NOMO-1 treated with DMSO at 0.1 percent for 48 hours (cell line): Measurements from ENCODE around the gene CEMIP.
A peak's percentile ranks its signal among the peaks of the same experiment; 100 is the strongest.

ENCODE experiments used
- DNase-seq: peaks from one replicate; lab custom pipeline; 2025; ENCODE audit not compliant: unreplicated experiment; lab: John Stamatoyannopoulos, UW

CEMIP gene

DNA sequence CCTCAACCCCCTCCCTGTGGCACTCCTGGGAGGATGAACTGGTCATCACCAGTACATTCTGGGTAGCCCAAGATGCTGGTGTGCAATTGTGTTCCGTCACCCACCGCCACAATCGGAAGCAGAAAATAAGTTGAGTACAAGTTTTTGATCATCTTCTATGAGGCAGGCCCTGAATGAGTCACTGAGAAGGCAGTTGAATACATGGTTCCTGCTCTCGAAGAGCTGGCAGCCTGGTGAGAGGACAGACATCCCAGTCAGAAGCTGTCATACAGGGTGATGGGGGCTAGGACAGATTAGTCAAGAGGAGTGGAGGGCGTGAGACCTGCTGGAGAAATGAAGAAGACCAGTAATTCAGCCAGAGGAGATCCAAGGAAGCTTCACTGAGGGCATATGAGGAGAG, 6.2 kb downstream of the CEMIP start:
- no peak for DNase-seq

- DNase-seq: no peak
Measured at GRCh38 chr15:80785811-80786354, 6.7 kb downstream of the CEMIP start.

- no peak for DNase-seq
Measured at GRCh38 chr15:80787316-80787715, 8.1 kb downstream of the CEMIP start.

GRCh38 chr15:80788536-80788935, 9.4 kb downstream of the CEMIP start:
- DNase-seq: no peak

GRCh38 chr15:80789296-80789695, 10.1 kb downstream of the CEMIP start:
- DNase-seq: peak; percentile 74

GRCh38 chr15:80789796-80790195, 10.6 kb downstream of the CEMIP start:
- peak; percentile 54 for DNase-seq

- no peak for DNase-seq
Measured at GRCh38 chr15:80790236-80790635, 11.1 kb downstream of the CEMIP start.

DNA sequence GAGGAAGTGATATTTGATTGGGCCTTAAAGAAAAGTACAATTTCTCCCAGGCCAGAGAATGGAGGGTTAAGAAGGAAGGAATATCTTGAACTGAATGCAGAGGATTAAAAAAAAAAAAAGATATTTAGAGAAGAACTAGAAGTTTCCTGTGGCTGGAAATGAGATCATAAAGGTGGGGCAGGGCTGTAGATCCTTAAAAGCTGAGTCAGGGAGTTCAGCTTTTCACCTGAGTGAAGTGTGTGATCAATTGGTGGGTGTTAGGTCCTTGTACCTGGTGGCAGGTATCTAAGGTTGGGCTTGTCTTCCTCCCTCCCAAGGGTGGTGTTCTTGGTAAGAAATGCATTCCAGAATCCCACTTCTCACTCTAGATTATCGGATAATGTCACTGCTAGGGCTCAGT, 11.8 kb downstream of the CEMIP start:
- no peak for DNase-seq

- DNase-seq: no peak
Measured at GRCh38 chr15:80796407-80796806, 17.2 kb downstream of the CEMIP start.

DNA sequence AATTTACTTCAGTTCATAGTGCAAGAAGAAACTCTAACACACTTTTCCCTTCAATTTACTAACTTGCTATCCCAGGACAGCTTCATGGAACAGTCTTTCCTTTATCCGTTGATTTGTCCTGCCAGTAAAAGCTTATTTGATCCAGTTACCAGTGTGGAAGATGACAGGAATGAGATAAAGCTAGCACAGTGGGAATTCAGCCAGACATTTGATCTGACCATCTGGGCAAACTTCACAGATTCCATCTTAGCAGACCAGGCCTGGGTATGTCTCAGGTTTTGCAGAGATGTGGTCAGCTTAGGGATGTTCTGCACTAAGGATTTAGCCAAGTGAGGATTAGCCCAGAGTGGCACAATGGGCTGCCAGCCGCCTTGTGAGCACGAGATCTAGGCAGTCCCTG, 19.7 kb downstream of the CEMIP start:
- DNase-seq: no peak

- DNase-seq: no peak
Measured at GRCh38 chr15:80800067-80800466, 20.9 kb downstream of the CEMIP start.

DNA sequence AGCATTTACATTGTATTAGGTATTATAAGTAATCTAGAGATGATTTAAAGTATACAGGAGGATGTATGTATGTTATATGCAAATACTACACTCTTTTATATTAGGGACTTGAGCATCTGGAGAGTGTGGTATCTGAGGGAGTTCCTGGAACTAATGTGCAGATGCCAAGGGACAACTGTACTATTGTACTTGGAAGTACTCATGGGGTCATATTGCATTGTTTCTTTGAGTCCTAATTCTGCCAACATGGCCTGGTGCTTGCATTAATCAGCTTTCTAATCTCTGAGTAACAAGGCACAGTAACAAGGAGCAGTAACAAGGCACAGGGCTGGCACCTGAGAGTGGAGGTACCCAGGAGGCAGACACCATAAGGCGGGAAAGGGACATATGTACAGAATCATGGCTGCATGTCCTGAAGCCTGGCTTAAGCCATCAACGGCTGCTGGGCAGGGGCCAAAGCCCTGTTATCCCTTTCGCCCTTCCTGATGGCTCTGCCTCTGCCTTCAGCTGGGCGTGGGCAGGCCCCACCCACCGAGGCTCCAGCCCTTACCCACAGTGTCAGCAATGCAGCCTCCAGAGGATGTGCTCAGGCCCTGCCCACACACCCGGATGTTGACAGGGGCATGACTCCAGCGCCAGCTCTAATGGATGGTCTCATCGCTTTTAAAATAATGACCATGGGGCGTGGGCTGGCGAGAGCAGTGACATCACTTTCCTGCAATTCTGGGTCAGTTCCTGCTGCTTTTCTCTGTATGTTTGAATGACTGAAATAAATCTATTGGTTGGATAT, 22.9 kb downstream of the CEMIP start:
- no peak for DNase-seq

DNA sequence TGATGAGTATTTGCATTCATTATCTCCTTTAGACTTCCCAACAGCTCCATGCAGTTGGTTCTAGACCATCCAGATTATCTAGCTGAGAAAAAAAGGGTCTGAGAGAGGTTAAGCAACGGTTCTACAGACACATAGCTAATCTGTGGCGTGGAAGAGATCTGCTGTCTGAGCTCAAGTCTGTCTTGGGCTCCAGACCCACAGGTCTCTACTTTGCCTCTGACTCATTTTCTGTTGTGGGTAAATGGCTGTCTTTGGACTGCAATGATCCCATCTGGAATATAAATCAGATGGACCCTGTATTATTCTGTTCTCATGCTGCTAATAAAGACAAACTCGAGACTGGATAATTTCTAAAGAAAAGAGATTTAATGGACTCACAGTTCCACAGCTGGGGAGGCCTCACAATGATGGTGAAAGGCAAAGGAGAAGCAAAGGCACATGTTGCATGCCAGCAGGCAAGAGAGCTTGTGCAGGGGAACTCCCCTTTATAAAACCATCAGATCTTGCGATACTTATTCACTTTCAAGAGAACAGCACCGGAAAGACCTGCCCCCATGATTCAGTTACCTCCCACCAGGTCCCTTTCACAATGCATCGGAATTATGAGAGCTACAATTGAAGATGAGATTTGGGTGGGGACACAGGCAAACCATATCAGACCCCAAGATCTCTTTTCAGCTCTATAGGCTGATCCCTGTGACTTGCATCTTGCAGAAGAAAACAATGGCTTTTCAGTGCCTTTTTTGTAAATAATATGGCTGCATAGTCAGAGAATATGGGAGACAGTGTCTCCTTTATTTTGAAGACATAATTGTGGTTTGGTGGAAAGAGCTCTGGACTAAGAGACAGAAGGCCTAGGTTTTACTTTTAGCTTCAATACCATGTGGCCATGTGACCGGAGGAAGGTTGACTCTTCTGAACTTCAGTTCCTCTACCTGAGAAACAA, 24.7 kb downstream of the CEMIP start:
- DNase-seq: no peak

GRCh38 chr15:80804970-80805495, 25.9 kb downstream of the CEMIP start:
- DNase-seq: no peak

DNA sequence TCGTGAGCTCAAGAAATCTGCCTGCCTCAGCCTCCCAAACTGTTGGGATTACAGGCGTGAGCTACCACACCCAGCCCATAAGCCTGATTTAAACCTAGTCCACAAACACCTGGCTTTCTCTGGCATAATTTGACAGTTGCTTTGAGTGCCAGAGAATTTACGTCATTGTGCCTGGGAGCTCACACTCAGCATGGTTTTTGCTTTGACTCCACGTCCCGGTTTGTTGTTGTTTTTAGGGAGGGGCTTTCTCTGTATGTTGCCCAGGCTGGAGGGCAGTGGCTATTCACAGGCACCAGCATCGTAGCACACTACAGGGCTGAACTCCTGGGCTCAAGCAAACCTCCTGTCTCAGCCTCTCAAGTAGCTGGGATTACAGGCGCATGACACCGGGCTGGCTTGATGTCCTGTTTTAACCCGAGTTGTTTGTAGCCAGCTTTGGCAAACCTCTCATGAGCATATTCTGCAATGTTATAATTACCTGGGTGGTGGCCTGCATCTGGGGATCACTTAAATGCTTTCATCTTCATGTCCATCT, 32.7 kb downstream of the CEMIP start:
- DNase-seq: no peak

GRCh38 chr15:80815106-80815505, 35.9 kb downstream of the CEMIP start:
- DNase-seq: no peak

DNA sequence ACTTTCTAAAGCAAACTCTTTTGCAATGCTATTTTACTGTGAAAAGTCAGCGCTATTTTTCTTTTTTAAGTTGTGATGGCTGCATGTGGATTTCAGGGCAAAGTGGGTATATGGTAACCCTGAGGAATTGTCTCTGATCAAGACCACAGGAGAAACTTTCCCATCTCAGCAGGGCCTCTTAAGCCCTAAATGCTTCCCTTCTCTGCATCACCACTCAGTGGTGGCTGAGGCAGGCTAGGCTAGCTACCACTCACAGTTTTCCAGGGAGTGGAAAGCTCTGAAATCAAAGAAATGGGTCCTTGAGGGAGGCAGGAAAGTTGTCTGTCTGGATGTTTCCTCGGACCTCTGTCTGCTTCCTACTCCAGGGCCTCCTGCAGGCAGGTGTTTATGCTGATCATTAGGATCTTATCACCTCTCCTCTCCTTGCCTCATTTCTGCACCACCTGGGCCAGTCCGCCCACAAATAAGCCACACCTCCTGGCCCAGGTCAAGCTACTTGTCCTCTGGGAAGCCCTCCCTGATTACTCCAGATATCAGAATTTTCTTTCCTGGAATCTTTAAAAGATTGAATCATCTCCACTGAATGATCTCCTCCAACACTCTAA, 37.0 kb downstream of the CEMIP start:
- DNase-seq: no peak

- DNase-seq: no peak
Measured at GRCh38 chr15:80816936-80817335, 37.8 kb downstream of the CEMIP start.

DNA sequence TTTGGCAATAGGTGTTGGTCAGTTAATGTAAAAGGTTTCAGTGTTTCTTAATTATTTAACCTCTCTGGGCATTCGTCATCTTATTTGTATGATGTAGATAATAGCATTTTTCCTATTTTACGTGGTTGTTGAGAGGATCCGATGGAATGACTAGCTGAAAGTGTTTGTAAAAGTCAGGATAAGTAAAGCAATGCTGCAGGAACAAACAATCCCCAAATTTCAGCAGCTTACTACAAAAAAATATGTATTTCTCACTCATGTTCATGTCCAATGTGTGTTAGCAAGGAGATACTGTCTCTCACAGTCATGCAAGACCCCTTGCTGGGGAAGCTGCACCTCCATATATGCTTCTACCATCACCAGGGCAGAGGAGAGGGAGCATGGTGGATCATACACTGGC, 38.7 kb downstream of the CEMIP start:
- DNase-seq: no peak

DNA sequence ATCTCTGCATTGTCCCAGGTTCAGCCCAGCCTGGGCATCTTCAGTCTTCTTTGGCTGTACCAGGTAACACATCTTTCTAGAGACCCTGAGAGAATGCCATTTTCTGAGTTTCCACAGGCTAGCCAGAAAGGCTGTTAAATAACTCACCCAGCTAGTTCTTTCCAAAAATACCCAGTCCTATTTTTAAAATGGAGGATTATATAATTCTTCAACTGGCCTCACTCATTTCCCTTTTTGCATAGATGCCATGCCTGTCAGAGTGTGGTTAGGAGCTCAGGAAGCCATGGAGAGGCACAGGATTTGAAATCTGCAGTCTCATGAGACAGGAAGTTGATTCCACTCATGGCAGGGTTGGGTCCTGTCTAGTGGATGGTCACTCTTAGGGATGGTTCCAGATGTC, 39.8 kb downstream of the CEMIP start:
- peak; percentile 70 for DNase-seq

GRCh38 chr15:80820092-80820491, 40.9 kb downstream of the CEMIP start:
- no peak for DNase-seq
